Activated naive CD8-positive, alpha-beta T cell (primary cell): ENCODE measurements around the gene BEND3.
"Not testable (repeated sequence)": the region's sequence is repeated elsewhere in the genome, so short reads cannot be mapped to it uniquely, and the experiment has no call there.

ENCODE experiments used
- H3K27ac Mint-ChIP-seq: one replicate; pipeline ENCODE4 v1.8.0; 2021; ENCODE audit warnings: mixed read lengths
- H3K27me3 Mint-ChIP-seq: one replicate; pipeline ENCODE4 v1.8.0; 2021; ENCODE audit warnings: mixed read lengths
- H3K36me3 Mint-ChIP-seq: one replicate; pipeline ENCODE4 v1.8.0; 2021; ENCODE audit warnings: mixed read lengths
- H3K4me1 Mint-ChIP-seq: one replicate; pipeline ENCODE4 v1.8.0; 2021; ENCODE audit warnings: low read depth, mixed read lengths
- H3K4me3 Mint-ChIP-seq: one replicate; pipeline ENCODE4 v1.8.0; 2021; ENCODE audit warnings: mild to moderate bottlenecking, mixed read lengths
- H3K9me3 Mint-ChIP-seq: one replicate; pipeline ENCODE4 v1.8.0; 2021; ENCODE audit warnings: low read depth, mixed read lengths

BEND3 gene

DNA sequence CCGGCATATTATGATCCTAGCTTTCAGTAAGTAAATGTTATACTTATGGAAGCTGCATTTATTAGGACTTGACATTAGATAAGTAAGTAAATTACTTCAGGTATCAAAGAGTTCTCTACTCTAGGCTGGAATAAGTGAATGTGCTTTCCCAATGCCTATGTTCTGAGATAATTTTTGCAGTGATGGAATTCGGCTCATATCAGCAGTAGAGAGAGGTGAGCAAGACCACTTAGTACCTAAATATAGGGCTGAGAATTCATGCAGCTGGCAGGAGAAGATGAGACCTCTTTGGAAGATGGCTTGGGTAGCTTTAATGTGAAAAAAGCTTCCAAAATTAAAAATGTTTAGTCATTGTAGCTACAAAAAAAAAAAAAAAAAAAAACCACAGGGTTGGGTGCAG is 13.3 kb upstream of the BEND3 start:
- Mint-ChIP-seq H3K9me3 (no peaks in the 10 kb centered on the region), H3K4me3 (no peak overlapping the region), H3K27me3 (peaks cover 2% of the 10 kb centered on the region)

DNA sequence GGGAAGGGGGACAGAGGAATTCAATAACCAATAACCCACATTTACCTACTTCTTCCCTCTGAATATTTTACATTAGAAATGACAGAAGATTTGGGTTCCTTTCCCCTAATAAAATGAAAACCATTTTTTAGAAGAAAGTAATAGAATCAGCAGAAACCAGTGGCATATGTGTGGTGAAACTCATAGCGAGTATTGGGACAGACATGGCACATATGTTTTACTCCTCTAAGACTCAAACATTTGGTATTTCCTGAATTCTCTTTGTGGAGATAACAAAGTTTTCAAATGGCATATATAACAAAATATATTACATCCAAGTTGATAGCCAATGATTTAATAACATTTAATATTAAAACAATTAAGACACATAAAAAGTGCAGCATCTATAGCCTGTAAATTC is 12.9 kb upstream of the BEND3 start:
- Mint-ChIP-seq H3K9me3 (no peaks in the 10 kb centered on the region), H3K27ac (no peak overlapping the region), H3K4me3 (no peak overlapping the region), H3K36me3 (no peaks in the 10 kb centered on the region), H3K27me3 (peaks cover 2% of the 10 kb centered on the region), H3K4me1 (no peaks in the 10 kb centered on the region)

More for the DNA sequence above, 13.3 kb upstream of the BEND3 start:
- H3K27ac Mint-ChIP-seq, result no peak overlapping the region
- H3K36me3 Mint-ChIP-seq, result no peaks in the 10 kb centered on the region
- H3K4me1 Mint-ChIP-seq, result no peaks in the 10 kb centered on the region

DNA sequence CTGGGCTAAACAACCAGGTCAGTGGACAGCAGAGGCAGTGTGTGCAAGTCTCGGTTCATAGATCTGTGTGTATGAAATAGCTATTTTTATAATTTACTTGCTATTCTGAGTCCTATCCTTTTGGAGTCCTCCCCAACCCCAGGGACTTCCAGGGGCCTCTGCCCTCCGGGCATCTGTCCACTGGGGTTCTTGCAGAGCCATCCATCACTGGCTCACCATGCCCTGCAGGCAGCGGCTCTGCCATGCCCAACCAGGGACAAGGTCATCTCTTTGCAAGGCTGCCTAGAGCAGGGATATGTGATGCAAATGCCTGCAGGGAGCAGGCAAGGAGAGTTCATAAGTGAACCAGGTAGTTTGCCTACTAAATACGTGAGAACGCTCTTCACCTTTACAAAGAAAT is 10.5 kb upstream of the BEND3 start:
- Mint-ChIP-seq H3K9me3 (no peaks in the 10 kb centered on the region), H3K27ac (no peak overlapping the region), H3K4me3 (no peak overlapping the region), H3K4me1 (no peaks in the 10 kb centered on the region), H3K27me3 (peaks cover 2% of the 10 kb centered on the region), H3K36me3 (no peaks in the 10 kb centered on the region)

DNA sequence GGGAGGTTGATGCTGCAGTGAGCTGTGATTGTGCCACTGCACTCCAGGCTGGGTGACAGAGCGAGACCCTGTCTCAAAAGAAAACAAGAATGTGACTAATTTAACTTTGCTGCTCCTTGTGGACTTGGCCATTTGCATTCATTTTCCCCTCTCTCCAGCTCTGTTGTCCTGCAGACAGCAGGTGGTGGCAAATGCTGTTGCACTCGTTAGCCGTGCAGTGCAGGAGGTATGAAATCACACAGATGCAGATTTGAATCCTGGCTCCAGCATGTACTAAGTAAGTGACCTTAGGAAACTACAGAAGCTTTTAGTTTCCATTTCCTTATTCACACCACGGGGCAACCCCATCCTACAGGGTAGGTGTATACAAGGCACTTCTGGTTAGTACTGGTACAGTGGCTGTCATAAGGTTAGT is 9.6 kb upstream of the BEND3 start:
- Mint-ChIP-seq H3K27me3 (peaks cover 2% of the 10 kb centered on the region), H3K4me1 (no peaks in the 10 kb centered on the region)

DNA sequence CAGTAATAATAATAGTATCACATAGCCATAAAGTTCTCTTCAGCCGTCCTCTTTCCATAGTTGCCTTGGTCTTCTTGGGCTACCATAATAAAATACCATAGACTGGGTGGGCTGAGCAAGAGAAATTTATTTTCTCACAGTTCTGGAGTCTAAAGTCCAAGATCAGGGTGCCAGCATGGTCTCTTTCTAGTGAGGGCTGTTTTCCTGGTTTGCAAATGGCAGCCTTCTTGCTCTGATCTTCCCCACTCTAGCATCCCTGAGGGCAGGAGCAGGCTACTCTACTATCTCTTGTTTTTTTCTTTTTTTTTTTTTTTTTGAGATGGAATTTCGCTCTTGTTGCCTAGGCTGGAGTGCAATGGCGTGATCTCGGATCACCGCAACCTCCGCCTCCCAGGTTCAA is 8.2 kb upstream of the BEND3 start:
- no peaks in the 10 kb centered on the region for H3K4me1 Mint-ChIP-seq
- H3K27ac Mint-ChIP-seq, result no peak overlapping the region
- H3K9me3 Mint-ChIP-seq, result no peaks in the 10 kb centered on the region
- peaks cover 2% of the 10 kb centered on the region for H3K27me3 Mint-ChIP-seq
- H3K36me3 Mint-ChIP-seq, result no peaks in the 10 kb centered on the region
- H3K4me3 Mint-ChIP-seq, result no peak overlapping the region

More for the DNA sequence above, 9.6 kb upstream of the BEND3 start:
- Mint-ChIP-seq H3K9me3 (no peaks in the 10 kb centered on the region), H3K36me3 (no peaks in the 10 kb centered on the region), H3K27ac (no peak overlapping the region), H3K4me3 (no peak overlapping the region)

DNA sequence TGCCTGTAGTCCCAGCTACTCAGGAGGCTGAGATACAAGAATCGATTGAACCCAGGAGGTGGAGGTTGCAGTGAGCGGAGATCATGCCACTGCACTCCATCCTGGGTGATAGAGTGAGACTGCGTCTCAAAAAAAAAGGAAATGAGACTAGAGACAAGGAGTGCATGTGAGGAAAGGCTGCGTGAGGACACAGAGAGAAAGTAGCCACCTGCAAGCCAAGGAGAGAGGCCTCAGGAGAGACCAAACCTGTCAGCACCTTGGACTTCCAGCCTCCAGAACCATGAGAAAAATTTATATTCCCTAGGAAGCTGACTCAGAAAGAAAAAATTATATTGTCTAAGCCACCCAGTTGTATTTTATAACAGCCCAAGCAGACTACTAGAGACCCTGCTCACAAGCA is 7.4 kb upstream of the BEND3 start:
- no peaks in the 10 kb centered on the region for H3K9me3 Mint-ChIP-seq
- no peaks in the 10 kb centered on the region for H3K36me3 Mint-ChIP-seq

DNA sequence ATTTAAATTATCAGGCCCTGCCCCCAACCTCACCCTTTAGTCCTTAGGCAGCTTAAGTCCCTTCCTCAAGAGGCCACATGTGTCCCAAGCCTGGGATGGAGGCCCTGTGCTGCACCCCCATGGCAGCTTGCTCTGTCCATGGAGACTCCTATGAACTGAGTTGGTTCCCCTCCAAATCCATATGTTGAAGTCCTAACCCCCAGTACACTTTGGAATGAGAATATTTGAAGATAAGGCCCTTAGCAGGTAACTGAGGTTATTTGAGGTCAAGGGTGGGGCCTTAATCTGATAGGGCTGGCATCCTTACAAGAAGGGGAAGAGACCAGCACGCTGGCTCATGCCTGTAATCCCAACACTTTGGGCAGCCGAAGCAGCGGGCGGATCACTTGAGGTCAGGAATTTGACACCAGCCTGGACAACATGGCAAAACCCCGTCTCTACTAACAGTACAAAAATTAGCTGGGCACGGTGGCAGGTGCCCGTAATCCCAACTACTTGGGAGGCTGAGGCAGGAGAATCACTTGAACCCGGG is 6.7 kb upstream of the BEND3 start:
- H3K9me3 Mint-ChIP-seq, result no peaks in the 10 kb centered on the region
- no peak overlapping the region for H3K4me3 Mint-ChIP-seq
- H3K27me3 Mint-ChIP-seq, result peaks cover 2% of the 10 kb centered on the region
- no peaks in the 10 kb centered on the region for H3K36me3 Mint-ChIP-seq
- no peak overlapping the region for H3K27ac Mint-ChIP-seq
- peaks cover under 1% of the 10 kb centered on the region for H3K4me1 Mint-ChIP-seq

More for the DNA sequence above, 7.4 kb upstream of the BEND3 start:
- Mint-ChIP-seq H3K27ac (no peak overlapping the region), H3K27me3 (peaks cover 2% of the 10 kb centered on the region), H3K4me1 (no peaks in the 10 kb centered on the region), H3K4me3 (no peak overlapping the region)

DNA sequence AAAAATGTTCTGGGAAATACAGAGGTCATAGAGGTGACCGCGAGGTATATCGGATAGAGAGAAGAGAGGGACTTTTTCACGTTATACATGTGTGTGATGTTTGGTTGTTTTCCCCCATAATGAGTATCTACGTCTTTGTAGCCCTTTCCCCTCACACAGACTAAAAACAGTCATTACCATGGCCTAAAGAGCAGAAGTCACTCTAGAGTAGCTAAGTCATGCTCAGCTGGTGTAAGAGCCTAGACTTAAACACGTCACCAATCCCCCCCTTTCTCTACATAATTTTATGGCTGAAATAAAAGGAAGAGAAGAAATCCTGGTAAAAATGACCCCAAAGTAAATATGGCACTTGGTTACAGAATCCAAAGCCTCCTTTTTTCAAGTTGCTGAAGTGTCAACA is 6.0 kb upstream of the BEND3 start:
- Mint-ChIP-seq H3K36me3 (no peaks in the 10 kb centered on the region), H3K9me3 (no peaks in the 10 kb centered on the region), H3K27ac (no peak overlapping the region), H3K27me3 (peaks cover 2% of the 10 kb centered on the region), H3K4me1 (peaks cover 8% of the 10 kb centered on the region), H3K4me3 (no peak overlapping the region)

DNA sequence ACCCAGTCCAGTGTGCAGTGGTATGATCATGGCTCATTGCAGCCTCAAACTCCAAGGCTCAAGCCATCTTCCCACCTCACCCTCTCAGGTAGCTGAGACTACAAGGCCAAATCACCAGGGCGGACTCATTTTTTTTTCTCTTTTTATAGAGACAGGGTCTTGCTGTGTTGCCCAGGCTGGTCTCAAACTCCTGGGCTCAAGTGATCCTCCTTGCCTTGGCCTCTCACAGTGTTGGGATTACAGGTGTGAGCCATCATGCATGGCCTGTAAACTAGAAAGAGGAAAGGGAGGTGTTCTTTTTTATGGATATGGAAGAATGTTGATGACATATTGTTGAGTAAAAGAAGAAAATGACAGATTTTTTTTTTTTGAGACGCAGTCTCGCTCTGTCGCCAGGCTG is 5.1 kb upstream of the BEND3 start:
- Mint-ChIP-seq H3K4me3 (no peak overlapping the region), H3K4me1 (peaks cover 12% of the 10 kb centered on the region), H3K36me3 (no peaks in the 10 kb centered on the region), H3K27ac (no peak overlapping the region), H3K27me3 (peaks cover 2% of the 10 kb centered on the region), H3K9me3 (no peaks in the 10 kb centered on the region)

DNA sequence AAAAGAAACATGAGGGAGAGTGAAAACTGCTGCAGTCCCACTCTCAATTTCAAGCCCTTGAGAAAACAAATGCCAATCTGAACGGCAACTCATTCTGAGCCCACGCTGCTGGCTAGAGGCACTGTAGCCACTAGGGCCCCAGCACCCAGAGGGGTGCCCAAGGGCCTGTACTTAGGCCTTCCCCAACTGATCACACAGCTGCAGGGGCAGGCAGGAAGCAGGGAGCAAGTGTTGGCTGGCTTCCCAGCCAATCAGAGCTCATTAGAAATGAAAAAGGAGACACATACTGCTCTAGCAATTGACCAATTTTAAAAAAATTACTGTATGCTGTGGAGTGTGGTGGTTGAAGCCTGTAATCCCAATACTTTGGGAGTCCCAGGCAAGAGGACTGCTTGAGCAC is 3.7 kb upstream of the BEND3 start:
- H3K4me3 Mint-ChIP-seq, result no peak overlapping the region
- no peaks in the 10 kb centered on the region for H3K9me3 Mint-ChIP-seq
- peaks cover 12% of the 10 kb centered on the region for H3K4me1 Mint-ChIP-seq
- H3K27me3 Mint-ChIP-seq, result peaks cover under 1% of the 10 kb centered on the region
- no peaks in the 10 kb centered on the region for H3K36me3 Mint-ChIP-seq
- no peak overlapping the region for H3K27ac Mint-ChIP-seq

DNA sequence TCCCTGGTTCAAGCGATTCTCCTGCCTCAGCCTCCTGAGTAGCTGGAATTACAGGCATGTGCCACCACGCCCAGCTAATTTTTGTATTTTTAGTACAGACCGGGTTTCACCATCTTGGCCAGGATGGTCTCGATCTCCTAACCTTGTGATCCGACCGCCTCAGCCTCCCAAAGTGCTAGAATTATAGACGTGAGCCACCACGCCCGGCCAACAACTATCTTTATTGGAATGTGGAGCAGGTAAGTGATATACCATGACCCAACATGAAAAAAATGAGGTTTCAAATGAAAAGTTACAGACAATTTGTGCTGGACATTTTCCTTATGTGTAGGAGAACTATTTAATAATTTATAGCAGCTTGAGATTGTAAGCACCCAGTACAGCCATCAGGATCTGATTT is 3.2 kb upstream of the BEND3 start:
- not testable (repeated sequence) for H3K27me3 Mint-ChIP-seq, H3K27ac Mint-ChIP-seq, H3K4me3 Mint-ChIP-seq, H3K36me3 Mint-ChIP-seq, H3K9me3 Mint-ChIP-seq
- peaks cover 16% of the 10 kb centered on the region for H3K4me1 Mint-ChIP-seq

DNA sequence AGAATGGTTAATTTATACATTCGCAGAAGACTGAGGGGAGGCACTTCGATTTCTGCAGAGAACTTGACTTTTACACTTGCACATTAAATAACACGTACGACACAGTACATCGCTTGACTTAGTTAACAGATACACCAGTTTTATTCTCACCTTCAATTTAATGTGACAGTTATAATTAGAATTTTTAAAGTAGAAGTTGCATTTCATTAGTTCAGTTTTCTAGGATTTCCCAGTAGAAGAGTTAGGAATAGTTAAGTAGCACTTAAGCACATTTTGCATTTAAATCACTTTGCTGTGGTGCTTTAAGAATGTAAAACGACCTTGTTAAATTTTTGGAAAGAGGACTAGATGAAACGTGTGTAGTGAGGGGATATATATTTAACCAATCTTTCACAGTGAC is 1.6 kb upstream of the BEND3 start:
- Mint-ChIP-seq H3K27me3 (no peaks in the 10 kb centered on the region), H3K9me3 (no peaks in the 10 kb centered on the region), H3K4me3 (peak overlapping the region; percentile 87), H3K4me1 (peaks cover 18% of the 10 kb centered on the region), H3K27ac (no peak overlapping the region), H3K36me3 (no peaks in the 10 kb centered on the region)

DNA sequence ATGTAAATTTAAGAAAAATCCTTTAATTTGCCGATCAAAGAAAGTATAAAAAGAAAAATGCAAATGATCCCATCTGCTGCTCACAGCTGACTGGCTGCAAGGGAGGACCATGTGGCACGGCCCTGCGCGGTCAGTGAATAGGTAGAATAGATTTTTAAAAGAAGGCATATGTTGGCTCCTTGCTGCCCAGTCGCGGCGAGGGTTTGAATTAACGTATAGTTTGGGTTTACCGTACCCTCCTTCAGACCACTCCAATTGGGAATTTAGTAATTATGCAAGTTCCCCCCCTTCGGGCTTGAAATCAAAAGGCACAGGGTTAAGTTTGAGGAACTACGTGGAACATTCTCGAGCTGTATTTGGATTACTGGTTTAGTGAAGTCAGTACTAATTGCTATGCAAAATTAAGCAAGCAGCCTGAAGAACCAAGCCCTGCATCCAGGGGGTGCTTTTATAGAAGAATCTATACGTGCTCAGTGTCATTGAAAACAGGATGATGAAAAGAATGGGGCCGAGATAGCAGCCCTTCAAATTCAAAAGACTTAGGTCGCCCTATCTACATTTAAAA is 1.1 kb upstream of the BEND3 start:
- no peaks in the 10 kb centered on the region for H3K36me3 Mint-ChIP-seq
- no peaks in the 10 kb centered on the region for H3K27me3 Mint-ChIP-seq
- peak overlapping the region; percentile 87 for H3K4me3 Mint-ChIP-seq
- peaks cover 18% of the 10 kb centered on the region for H3K4me1 Mint-ChIP-seq
- H3K9me3 Mint-ChIP-seq, result no peaks in the 10 kb centered on the region
- H3K27ac Mint-ChIP-seq, result peak overlapping the region; percentile 70

DNA sequence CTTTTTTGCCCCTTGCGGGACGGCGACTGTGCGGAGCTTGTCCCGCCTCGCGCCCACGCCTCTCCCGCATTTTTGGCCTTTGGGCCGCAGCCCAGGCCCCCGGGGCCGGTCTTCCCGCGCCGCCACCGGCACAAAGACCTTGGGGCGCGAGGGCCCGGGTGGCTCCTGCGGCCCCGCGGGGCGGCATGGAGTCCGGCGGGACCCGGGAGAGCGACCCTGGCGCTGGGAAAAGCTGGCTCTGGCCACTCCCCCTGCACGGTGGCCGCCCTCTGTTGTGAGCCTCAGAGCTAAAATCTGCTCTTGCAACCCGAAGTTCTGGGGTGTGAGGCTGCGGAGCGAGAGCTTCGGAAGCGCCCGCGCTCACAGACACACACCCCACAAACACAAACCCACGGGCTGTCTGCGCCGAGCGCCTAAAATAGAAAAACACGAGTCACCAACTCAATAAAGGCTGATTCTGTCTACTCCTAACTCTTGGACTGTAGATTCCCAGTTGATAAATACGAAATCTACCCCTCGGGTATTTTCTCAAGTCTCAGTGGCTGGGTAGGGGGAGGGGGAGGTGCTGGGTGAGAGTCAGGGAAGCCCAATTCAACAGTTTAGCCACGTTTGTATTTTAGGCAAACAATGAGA is 496 bp upstream of the BEND3 start:
- Mint-ChIP-seq H3K36me3 (no peaks in the 10 kb centered on the region), H3K9me3 (no peaks in the 10 kb centered on the region), H3K27ac (peak overlapping the region; percentile 70), H3K27me3 (no peaks in the 10 kb centered on the region), H3K4me3 (peak overlapping the region; percentile 87), H3K4me1 (peaks cover 18% of the 10 kb centered on the region)

DNA sequence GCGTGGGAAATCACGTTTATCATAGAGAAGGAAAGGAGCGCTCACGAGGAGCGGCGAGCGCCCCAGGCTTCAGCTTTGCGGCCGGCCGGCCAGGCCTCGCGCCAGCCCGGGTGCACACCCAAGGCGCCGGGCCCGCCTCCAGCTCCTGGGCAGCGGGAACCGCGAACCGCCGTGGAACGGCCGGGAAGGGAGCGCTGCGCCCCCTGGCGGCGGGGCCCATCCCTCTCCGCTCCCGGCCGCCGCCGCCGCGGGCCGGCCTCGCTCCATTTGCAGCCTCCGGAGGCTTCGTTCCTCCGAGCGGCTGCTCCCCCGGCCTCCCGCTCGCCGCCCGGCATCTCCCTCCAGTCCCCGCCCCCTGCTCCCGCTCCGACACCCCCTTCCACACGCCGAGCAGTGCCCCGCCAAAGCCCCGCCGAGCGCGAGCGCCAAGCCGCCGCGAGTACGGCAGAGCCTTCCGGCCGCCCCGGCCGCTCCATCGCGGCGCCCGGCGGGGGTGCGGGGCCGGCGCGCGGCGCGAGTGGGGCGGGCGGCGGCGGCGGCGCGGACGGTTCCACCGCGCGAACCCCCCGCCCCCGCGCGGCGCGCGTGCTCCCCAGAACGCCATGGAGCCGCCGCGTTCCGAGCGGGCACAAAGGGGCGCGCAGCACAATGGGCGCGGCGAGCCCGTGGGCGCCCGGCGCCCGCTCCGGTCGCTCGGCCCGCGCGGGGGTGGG is 946 bp downstream of the BEND3 start:
- Mint-ChIP-seq H3K27me3 (no peaks in the 10 kb centered on the region), H3K36me3 (peaks cover 2% of the 10 kb centered on the region), H3K4me3 (peak overlapping the region; percentile 87), H3K27ac (peak overlapping the region; percentile 68), H3K9me3 (no peaks in the 10 kb centered on the region), H3K4me1 (peaks cover 18% of the 10 kb centered on the region)
